Loucy (cell line): Measurements from ENCODE around the gene BCAS1.

ENCODE experiments used
- EZH2phosphoT487 ChIP-seq: fragments of 200-600 bp; IDR thresholded peaks from 2 replicates; pipeline ENCODE4 v1.6.1; 2018; ENCODE audit warnings: antibody characterized with exemption, mild to moderate bottlenecking, moderate library complexity, borderline replicate concordance
- TF ChIP-seq, protein P1 (sequence below): fragments of 200-600 bp; sonication (generic); conservative IDR thresholded peaks from 2 replicates; pipeline ENCODE4 v1.5.1; 2014; ENCODE audit warnings: mild to moderate bottlenecking, antibody characterized with exemption, low read length

DNA sequence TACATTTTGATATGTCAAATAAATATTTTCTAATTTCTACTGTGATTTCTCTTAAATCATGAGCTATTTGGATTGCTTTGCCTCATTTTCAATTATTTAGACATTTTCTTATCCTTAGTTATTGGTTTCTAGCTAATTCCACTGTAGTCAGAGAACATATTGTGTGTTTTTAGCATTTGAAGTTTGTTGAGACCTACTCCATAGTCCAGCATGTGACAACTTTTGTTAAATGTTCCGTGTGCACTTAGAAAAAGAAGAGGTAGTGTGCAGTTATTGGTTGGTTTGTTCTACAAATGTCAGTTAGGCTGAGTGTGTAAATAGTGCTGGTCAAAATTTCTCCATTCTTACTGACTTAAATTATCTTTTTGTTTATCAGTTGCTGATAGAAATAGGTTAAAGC is 138.8 kb downstream of the BCAS1 start:
- no peak for TF ChIP-seq EZH2phosphoT487
- TF ChIP-seq, protein P1, sequence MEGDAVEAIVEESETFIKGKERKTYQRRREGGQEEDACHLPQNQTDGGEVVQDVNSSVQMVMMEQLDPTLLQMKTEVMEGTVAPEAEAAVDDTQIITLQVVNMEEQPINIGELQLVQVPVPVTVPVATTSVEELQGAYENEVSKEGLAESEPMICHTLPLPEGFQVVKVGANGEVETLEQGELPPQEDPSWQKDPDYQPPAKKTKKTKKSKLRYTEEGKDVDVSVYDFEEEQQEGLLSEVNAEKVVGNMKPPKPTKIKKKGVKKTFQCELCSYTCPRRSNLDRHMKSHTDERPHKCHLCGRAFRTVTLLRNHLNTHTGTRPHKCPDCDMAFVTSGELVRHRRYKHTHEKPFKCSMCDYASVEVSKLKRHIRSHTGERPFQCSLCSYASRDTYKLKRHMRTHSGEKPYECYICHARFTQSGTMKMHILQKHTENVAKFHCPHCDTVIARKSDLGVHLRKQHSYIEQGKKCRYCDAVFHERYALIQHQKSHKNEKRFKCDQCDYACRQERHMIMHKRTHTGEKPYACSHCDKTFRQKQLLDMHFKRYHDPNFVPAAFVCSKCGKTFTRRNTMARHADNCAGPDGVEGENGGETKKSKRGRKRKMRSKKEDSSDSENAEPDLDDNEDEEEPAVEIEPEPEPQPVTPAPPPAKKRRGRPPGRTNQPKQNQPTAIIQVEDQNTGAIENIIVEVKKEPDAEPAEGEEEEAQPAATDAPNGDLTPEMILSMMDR = no peak
